ENCODE data around the gene GASK1A. TPM values are rescaled to one million over a fixed set of nuclear protein-coding genes. Genes with fewer than 3 reads are reported as not detected.

The GASK1A gene
- total RNA-seq, 1 experiment from 2014 or later, result not detected

GRCh38 chr3:43094851-43095250 lies 115.7 kb downstream of the GASK1A start:
- Histone ChIP-seq H3K4me1 (replicated peaks; ENCODE audit: insufficient read depth) (no peaks in the 10 kb centered on the region), H4K20me1 (ENCODE audit: insufficient read depth) (no peaks in the 10 kb centered on the region), H3K9me2 (ENCODE audit: insufficient read depth) (no peaks in the 10 kb centered on the region), H3F3A (ENCODE audit: insufficient read depth, low read depth) (no peaks in the 10 kb centered on the region), H3K79me2 (ENCODE audit: low read depth) (no peaks in the 10 kb centered on the region), H3K4me2 (no peak overlapping the region), H2AFZ (no peak overlapping the region), H3K9me3 (ENCODE audit: insufficient read depth, low read depth) (no peaks in the 10 kb centered on the region), H3K36me3 (ENCODE audit: low read depth) (no peaks in the 10 kb centered on the region), H3K27ac (no peak overlapping the region), H3K27me3 (ENCODE audit: insufficient read depth, low read depth) (no peaks in the 10 kb centered on the region), H3K4me3 (no peak overlapping the region)
- intact Hi-C loops (cut with micrococcal nuclease; ENCODE audit: unreplicated experiment), result no loop called here
- POLR2A ChIA-PET (ENCODE audit: unreplicated experiment), result no interaction called here
- TF ChIP-seq EZH2 (IDR thresholded peaks at IDR 0.05; ENCODE audit: low read depth), result no peak
- DNase-seq, result no peak
- CTCF ChIA-PET, result no interaction called here
- BruUV-seq (replicated peaks), result no TSS peak

DNA sequence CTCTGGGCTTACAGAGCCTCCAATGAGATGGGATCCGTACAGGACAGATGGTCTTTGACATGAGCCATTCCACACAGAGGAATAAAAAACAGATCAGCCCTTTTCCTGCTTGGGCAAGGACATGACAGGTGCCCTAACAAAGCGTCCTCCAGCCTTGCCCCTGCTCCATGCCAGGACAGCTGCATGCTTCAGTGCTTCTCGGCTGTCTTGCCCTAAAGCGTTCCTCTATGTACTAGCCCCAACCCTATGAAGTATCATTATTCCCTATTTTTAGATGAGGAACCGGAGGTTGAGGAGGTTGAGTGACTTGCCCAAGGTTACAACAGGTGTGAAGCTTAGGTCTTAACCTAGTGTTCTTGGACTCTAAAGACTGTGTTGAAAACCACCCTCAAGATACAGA lies 116.3 kb downstream of the GASK1A start:
- intact Hi-C loops (cut with micrococcal nuclease; ENCODE audit: unreplicated experiment), result no loop called here
- ChIA-PET POLR2A (ENCODE audit: unreplicated experiment) (no interaction called here), CTCF (no interaction called here)
- Histone ChIP-seq H3K9me2 (ENCODE audit: insufficient read depth) (no peaks in the 10 kb centered on the region), H3K79me2 (ENCODE audit: low read depth) (no peaks in the 10 kb centered on the region), H3K36me3 (ENCODE audit: low read depth) (no peaks in the 10 kb centered on the region), H3K27me3 (ENCODE audit: insufficient read depth, low read depth) (no peaks in the 10 kb centered on the region), H3K4me3 (no peak overlapping the region), H3K4me1 (replicated peaks; ENCODE audit: insufficient read depth) (no peaks in the 10 kb centered on the region), H3F3A (ENCODE audit: insufficient read depth, low read depth) (no peaks in the 10 kb centered on the region), H4K20me1 (ENCODE audit: insufficient read depth) (no peaks in the 10 kb centered on the region), H3K27ac (no peak overlapping the region), H3K9me3 (ENCODE audit: insufficient read depth, low read depth) (no peaks in the 10 kb centered on the region), H2AFZ (no peak overlapping the region), H3K4me2 (no peak overlapping the region)
- BruUV-seq (replicated peaks), result no TSS peak
- no peak for DNase-seq
- TF ChIP-seq CTCF (conservative IDR thresholded peaks at IDR 0.05), result no peak
- no peak for TF ChIP-seq EZH2 (IDR thresholded peaks at IDR 0.05; ENCODE audit: low read depth)

- H3K4me3 ChIP-seq, result no peak overlapping the region
- H2AFZ ChIP-seq, result no peak overlapping the region
- H3K4me2 ChIP-seq, result no peak overlapping the region
- ChIA-PET POLR2A (ENCODE audit: unreplicated experiment) (no interaction called here), CTCF (no interaction called here)
- no peaks in the 10 kb centered on the region for H3K9me3 ChIP-seq (ENCODE audit: insufficient read depth, low read depth)
- no peak overlapping the region for H3K27ac ChIP-seq
- H3K4me1 ChIP-seq (replicated peaks; ENCODE audit: insufficient read depth), result no peaks in the 10 kb centered on the region
- no peaks in the 10 kb centered on the region for H3F3A ChIP-seq (ENCODE audit: insufficient read depth, low read depth)
- no peak for DNase-seq
- H3K36me3 ChIP-seq (ENCODE audit: low read depth), result no peaks in the 10 kb centered on the region
- no TSS peak for BruUV-seq (replicated peaks)
- H4K20me1 ChIP-seq (ENCODE audit: insufficient read depth), result no peaks in the 10 kb centered on the region
- intact Hi-C loops (cut with micrococcal nuclease; ENCODE audit: unreplicated experiment), result no loop called here
- TF ChIP-seq EZH2 (IDR thresholded peaks at IDR 0.05; ENCODE audit: low read depth) (no peak), CTCF (conservative IDR thresholded peaks at IDR 0.05) (no peak)
- H3K79me2 ChIP-seq (ENCODE audit: low read depth), result no peaks in the 10 kb centered on the region
- no peaks in the 10 kb centered on the region for H3K27me3 ChIP-seq (ENCODE audit: insufficient read depth, low read depth)
- no peaks in the 10 kb centered on the region for H3K9me2 ChIP-seq (ENCODE audit: insufficient read depth)
Measured at GRCh38 chr3:43096761-43097160, 117.7 kb downstream of the GASK1A start.

DNA sequence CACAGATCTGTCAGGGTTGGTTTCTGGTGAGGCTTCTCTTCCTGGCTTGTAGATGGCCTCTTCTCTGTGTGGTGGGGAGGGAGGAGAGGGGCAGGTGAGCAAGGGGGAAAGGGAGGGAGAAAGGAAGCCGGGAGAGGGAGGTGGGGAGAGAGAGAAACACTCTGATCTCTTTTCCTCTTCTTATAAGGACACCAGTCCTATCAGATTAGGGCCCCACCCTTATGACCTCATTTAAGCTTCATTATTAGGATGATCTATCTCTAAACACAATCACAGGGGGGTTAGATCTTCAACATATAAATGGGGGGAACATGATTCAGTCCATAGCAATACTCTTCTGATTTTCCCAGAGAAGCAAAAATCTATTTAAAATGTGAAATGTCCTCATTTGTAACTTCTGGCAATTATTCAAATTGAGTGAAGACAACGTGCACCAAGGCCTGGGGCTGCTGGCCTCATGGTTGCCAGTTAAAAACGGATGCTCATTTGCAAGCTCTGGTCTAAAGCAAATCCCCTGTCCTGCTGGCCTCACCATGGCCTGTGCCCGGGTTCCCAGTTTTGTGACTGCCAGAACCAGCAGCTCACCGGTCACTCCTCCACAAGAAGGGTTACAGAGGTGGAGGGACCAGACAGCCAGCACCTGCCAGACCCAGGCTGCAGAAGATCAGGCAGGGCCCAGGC lies 118.4 kb downstream of the GASK1A start:
- H3K4me3 ChIP-seq, result no peak overlapping the region
- no peaks in the 10 kb centered on the region for H3K9me3 ChIP-seq (ENCODE audit: insufficient read depth, low read depth)
- no peaks in the 10 kb centered on the region for H4K20me1 ChIP-seq (ENCODE audit: insufficient read depth)
- no peaks in the 10 kb centered on the region for H3F3A ChIP-seq (ENCODE audit: insufficient read depth, low read depth)
- no TSS peak for BruUV-seq (replicated peaks)
- H3K9me2 ChIP-seq (ENCODE audit: insufficient read depth), result no peaks in the 10 kb centered on the region
- no peak overlapping the region for H2AFZ ChIP-seq
- intact Hi-C loops (cut with micrococcal nuclease; ENCODE audit: unreplicated experiment), result no loop called here
- no peaks in the 10 kb centered on the region for H3K36me3 ChIP-seq (ENCODE audit: low read depth)
- no peak overlapping the region for H3K27ac ChIP-seq
- no peaks in the 10 kb centered on the region for H3K4me1 ChIP-seq (replicated peaks; ENCODE audit: insufficient read depth)
- H3K79me2 ChIP-seq (ENCODE audit: low read depth), result 0 out of 2 replicates have a peak, but pooled peaks cover 2% of the 10 kb centered on the region
- CTCF ChIA-PET, result no interaction called here
- no peak for DNase-seq
- POLR2A ChIA-PET (ENCODE audit: unreplicated experiment), result no interaction called here
- H3K27me3 ChIP-seq (ENCODE audit: insufficient read depth, low read depth), result no peaks in the 10 kb centered on the region
- TF ChIP-seq EZH2 (IDR thresholded peaks at IDR 0.05; ENCODE audit: low read depth), result no peak
- no peak for TF ChIP-seq CTCF (conservative IDR thresholded peaks at IDR 0.05)
- no peak overlapping the region for H3K4me2 ChIP-seq

All from PC-9 (cell line).